Mesenchymal stem cell (in vitro differentiated cells and primary cell): ENCODE data around the gene MAP3K20.

Experiments used
- DNase-seq: peaks from one replicate; pipeline ENCODE4 v3.0.0-alpha.2; 2013
- H2AFZ ChIP-seq: one replicate; pipeline ENCODE4 v1.6.1; 2013; ENCODE audit warnings: low read depth, mild to moderate bottlenecking, control low read depth, inconsistent platforms, low read length, moderate library complexity
- H2AK5ac ChIP-seq: 2 replicates; pipeline ENCODE4 v1.6.1; 2013; ENCODE audit warnings: low read length, moderate library complexity, mild to moderate bottlenecking, inconsistent platforms; ENCODE audit not compliant: severe bottlenecking
- H2BK120ac ChIP-seq: one replicate; pipeline ENCODE4 v1.6.1; 2013; ENCODE audit warnings: low read depth, mild to moderate bottlenecking, inconsistent platforms, low read length, moderate library complexity
- H2BK12ac ChIP-seq, 2 experiments: one replicate each; pipeline ENCODE4 v1.6.1; 2013; ENCODE audit warnings: inconsistent platforms in 2 of 2, low read length in 2 of 2, mild to moderate bottlenecking in 2 of 2, moderate library complexity in 2 of 2, control low read depth in 1 of 2
- H2BK15ac ChIP-seq: one replicate; pipeline ENCODE4 v1.6.1; 2013; ENCODE audit warnings: mild to moderate bottlenecking, low read depth, inconsistent platforms; ENCODE audit not compliant: poor library complexity, severe bottlenecking
- H2BK5ac ChIP-seq: 2 replicates; pipeline ENCODE4 v1.6.1; 2013; ENCODE audit warnings: low read depth, mild to moderate bottlenecking, low read length, control low read depth, inconsistent platforms; ENCODE audit not compliant: poor library complexity, severe bottlenecking
- H3K14ac ChIP-seq, 2 experiments: one replicate each; pipeline ENCODE4 v1.6.1; 2013; ENCODE audit warnings: inconsistent platforms in 2 of 2, low read length in 2 of 2, control low read depth in 1 of 2, mild to moderate bottlenecking in 1 of 2, moderate library complexity in 1 of 2
- H3K18ac ChIP-seq, 2 experiments: one replicate each; pipeline ENCODE4 v1.6.1; 2013; ENCODE audit warnings: inconsistent platforms in 2 of 2, low read length in 2 of 2, control low read depth in 1 of 2, low read depth in 1 of 2, mild to moderate bottlenecking in 1 of 2
- H3K23ac ChIP-seq, 2 experiments: one replicate each; pipeline ENCODE4 v1.6.1; 2013; ENCODE audit warnings: inconsistent platforms in 2 of 2, low read length in 2 of 2, mild to moderate bottlenecking in 2 of 2, moderate library complexity in 2 of 2, control low read depth in 1 of 2
- H3K27ac ChIP-seq: 2 replicates; pipeline ENCODE4 v1.5.1; 2013; ENCODE audit warnings: mild to moderate bottlenecking, moderate library complexity, low read length, control low read depth, inconsistent platforms; ENCODE audit not compliant: poor library complexity, severe bottlenecking
- H3K27me3 ChIP-seq, 2 experiments: 2 replicates each; pipeline versions ENCODE4 v1.6.1 to v1.7.0; 2013; ENCODE audit warnings: low read length in 2 of 2, mild to moderate bottlenecking in 2 of 2, moderate library complexity in 2 of 2, control low read depth in 1 of 2, inconsistent platforms in 1 of 2; ENCODE audit not compliant: control insufficient read depth in 1 of 2, insufficient read depth in 1 of 2
- H3K36me3 ChIP-seq, 2 experiments: 2 replicates each; pipeline versions ENCODE4 v1.6.1 to v1.7.0; 2013; ENCODE audit warnings: low read length in 2 of 2, control low read depth in 1 of 2, inconsistent platforms in 1 of 2, low read depth in 1 of 2, mild to moderate bottlenecking in 1 of 2; ENCODE audit not compliant: insufficient read depth in 2 of 2, control insufficient read depth in 1 of 2
- H3K4ac ChIP-seq, 2 experiments: one replicate each; pipeline ENCODE4 v1.6.1; 2013; ENCODE audit warnings: inconsistent platforms in 2 of 2, low read length in 2 of 2, mild to moderate bottlenecking in 2 of 2, moderate library complexity in 2 of 2, control low read depth in 1 of 2, low read depth in 1 of 2
- H3K4me1 ChIP-seq: 2 replicates; pipeline ENCODE4 v1.6.1; 2013; ENCODE audit warnings: low read depth, low read length, control low read depth; ENCODE audit not compliant: control insufficient read depth, insufficient read depth
- H3K4me2 ChIP-seq: 2 replicates; pipeline ENCODE4 v1.6.1; 2013; ENCODE audit warnings: low read length, mild to moderate bottlenecking, inconsistent platforms; ENCODE audit not compliant: poor library complexity, severe bottlenecking
- H3K4me3 ChIP-seq, 2 experiments: 2 replicates each; pipeline versions ENCODE4 v1.5.1 to v1.7.0; 2013; ENCODE audit warnings: low read length in 2 of 2, mild to moderate bottlenecking in 2 of 2, control low read depth in 1 of 2, low read depth in 1 of 2; ENCODE audit not compliant: insufficient read depth in 1 of 2
- H3K79me1 ChIP-seq: replicated peaks from 2 replicates; pipeline ENCODE4 v1.6.1; 2013; ENCODE audit warnings: mild to moderate bottlenecking, control low read depth, low read length, inconsistent platforms; ENCODE audit not compliant: poor library complexity, severe bottlenecking
- H3K9ac ChIP-seq: 2 replicates; pipeline ENCODE4 v1.7.0; 2013; ENCODE audit warnings: mild to moderate bottlenecking, low read length, moderate library complexity
- H3K9me3 ChIP-seq: 2 replicates; pipeline ENCODE4 v1.7.0; 2013; ENCODE audit warnings: mild to moderate bottlenecking, low read length; ENCODE audit not compliant: control insufficient read depth
- H4K8ac ChIP-seq: one replicate; pipeline ENCODE4 v1.6.1; 2013; ENCODE audit warnings: inconsistent platforms, mild to moderate bottlenecking, low read length, moderate library complexity
- H4K91ac ChIP-seq: one replicate; pipeline ENCODE4 v1.6.1; 2013; ENCODE audit warnings: mild to moderate bottlenecking, low read length, inconsistent platforms
- WGBS: methylation state at CpG from one replicate; pipeline ENCODE4 v1.1.7; 2013; ENCODE audit warnings: mixed read lengths; 5-methylcytosine and 5-hydroxymethylcytosine counted together

Gene MAP3K20

DNA sequence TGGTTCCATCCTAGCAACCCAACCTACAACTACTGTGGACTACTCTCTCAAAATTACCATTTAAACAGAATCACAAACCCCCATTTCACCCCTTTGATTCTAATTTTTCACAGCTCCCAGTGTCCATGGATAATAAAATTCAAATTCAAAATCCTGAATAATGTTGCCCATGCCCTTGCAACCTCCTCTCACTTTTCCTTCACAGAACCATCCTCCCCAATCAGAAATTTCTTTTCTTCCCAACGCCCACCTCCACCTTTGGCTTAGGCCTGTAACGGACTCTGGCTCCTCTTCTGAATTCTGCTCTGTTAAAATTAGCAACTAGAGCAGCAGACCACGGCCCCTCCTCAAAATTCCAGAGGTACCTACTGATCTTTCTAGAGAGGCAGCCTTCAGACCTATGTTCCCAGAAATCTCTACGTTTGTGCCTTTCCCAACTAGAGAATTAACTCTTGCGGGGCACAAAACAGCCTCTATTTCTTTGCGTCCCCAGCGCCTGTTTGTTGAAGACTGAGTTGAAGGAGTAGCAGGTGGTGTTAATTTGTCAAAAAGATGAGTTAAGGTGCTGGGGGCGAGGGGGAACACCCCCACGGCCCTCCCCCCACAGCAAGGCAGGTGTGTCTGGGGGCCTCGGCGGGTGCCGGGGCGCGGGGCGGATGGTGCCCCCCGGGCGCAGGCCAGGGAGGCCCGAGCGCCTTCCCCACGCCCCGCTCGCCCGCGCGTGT is 428 bp upstream of the MAP3K20 start:
- peak overlapping the region; percentile 55 for H2BK120ac ChIP-seq
- peak overlapping the region; percentile 98 for H3K9ac ChIP-seq
- H3K9me3 ChIP-seq, result no peaks in the 10 kb centered on the region
- H4K8ac ChIP-seq, result peak overlapping the region; percentile 90
- peak overlapping the region in 1 of 2 experiments; percentile 4 for H3K4ac ChIP-seq
- WGBS, result 8% methylated on average over 16 of the region's 25 CpGs
- peak overlapping the region; percentile 78 for H2BK15ac ChIP-seq
- peak overlapping the region; percentile 84 to 92 for H3K4me3 ChIP-seq
- no peak overlapping the region for H2AFZ ChIP-seq
- peak overlapping the region; percentile 46 for H3K27ac ChIP-seq
- no peaks in the 10 kb centered on the region for H3K27me3 ChIP-seq
- H3K36me3 ChIP-seq, result no peaks in the 10 kb centered on the region
- peak overlapping the region in 1 of 2 experiments; percentile 51 for H2BK12ac ChIP-seq
- DNase-seq, result peak; percentile 18
- H2BK5ac ChIP-seq, result no peak overlapping the region
- peak overlapping the region; percentile 81 for H3K4me2 ChIP-seq
- peak overlapping the region in 1 of 2 experiments; percentile 41 for H3K14ac ChIP-seq
- peak overlapping the region; percentile 86 to 99 for H3K18ac ChIP-seq
- H3K4me1 ChIP-seq, result no peaks in the 10 kb centered on the region
- peaks cover 2% of the 10 kb centered on the region for H3K79me1 ChIP-seq
- no peak overlapping the region for H2AK5ac ChIP-seq
- H3K23ac ChIP-seq, result no peak overlapping the region
- peak overlapping the region; percentile 70 for H4K91ac ChIP-seq

DNA sequence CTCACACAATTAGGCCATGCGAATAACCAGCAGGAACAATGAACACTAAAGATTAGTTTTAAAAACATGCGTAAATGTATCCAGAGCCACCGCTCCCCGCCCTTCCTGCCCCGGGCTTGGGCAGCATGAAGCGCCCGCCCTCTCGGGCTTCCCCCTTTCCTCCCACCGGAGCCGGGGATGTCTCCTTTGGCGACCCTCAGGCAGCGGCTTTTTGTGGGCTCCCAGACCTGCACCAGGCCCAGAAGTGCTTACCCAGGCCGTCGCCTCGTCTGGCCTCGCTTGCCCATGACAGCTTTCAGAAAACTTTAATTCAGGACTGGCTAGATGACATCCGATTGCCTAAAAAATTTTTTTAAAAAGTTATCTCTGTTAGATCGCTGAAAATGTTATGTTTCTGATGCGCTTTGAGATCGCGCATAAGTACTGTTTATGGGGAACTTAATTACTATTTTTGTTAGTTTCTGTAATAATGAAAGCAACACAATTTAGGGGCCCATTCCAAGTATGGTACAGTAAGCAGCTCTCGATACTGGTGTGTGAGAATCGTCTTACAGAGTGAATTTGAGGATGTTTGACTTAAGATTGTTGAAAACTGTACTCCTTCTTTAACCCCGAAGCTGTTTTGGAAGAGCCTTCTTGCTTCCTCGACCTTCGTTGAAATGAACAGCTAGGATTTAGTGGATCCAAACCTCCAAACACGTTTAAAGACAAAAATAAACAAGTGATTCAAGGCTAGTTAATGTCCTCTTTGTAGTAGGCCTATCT is 1.1 kb downstream of the MAP3K20 start:
- H3K36me3 ChIP-seq, result peaks cover 0 to 3% of the 10 kb centered on the region in 2 experiments
- no peak overlapping the region for H4K91ac ChIP-seq
- peak overlapping the region; percentile 86 for H2BK15ac ChIP-seq
- H3K9me3 ChIP-seq, result no peaks in the 10 kb centered on the region
- H2BK120ac ChIP-seq, result peak overlapping the region; percentile 90
- peak overlapping the region; percentile 91 for H3K27ac ChIP-seq
- H2BK12ac ChIP-seq, result peak overlapping the region in 1 of 2 experiments; percentile 72
- peak; percentile 73 for DNase-seq
- H2AK5ac ChIP-seq, result no peak overlapping the region
- H3K4ac ChIP-seq, result peak overlapping the region in 1 of 2 experiments; percentile 73
- no peak overlapping the region for H3K14ac ChIP-seq
- H4K8ac ChIP-seq, result peak overlapping the region; percentile 90
- peak overlapping the region; percentile 98 for H3K9ac ChIP-seq
- H3K23ac ChIP-seq, result peak overlapping the region; percentile 46 to 97
- peak overlapping the region; percentile 86 to 99 for H3K18ac ChIP-seq
- H3K4me3 ChIP-seq, result peak overlapping the region; percentile 84 to 92
- H2AFZ ChIP-seq, result peak overlapping the region; percentile 95
- H3K79me1 ChIP-seq, result peaks cover 8% of the 10 kb centered on the region
- peak overlapping the region; percentile 70 for H3K4me2 ChIP-seq
- H2BK5ac ChIP-seq, result peak overlapping the region; percentile 93
- H3K4me1 ChIP-seq, result no peaks in the 10 kb centered on the region
- no peaks in the 10 kb centered on the region for H3K27me3 ChIP-seq
- WGBS, result 4% methylated on average over 26 of the region's 27 CpGs

DNA sequence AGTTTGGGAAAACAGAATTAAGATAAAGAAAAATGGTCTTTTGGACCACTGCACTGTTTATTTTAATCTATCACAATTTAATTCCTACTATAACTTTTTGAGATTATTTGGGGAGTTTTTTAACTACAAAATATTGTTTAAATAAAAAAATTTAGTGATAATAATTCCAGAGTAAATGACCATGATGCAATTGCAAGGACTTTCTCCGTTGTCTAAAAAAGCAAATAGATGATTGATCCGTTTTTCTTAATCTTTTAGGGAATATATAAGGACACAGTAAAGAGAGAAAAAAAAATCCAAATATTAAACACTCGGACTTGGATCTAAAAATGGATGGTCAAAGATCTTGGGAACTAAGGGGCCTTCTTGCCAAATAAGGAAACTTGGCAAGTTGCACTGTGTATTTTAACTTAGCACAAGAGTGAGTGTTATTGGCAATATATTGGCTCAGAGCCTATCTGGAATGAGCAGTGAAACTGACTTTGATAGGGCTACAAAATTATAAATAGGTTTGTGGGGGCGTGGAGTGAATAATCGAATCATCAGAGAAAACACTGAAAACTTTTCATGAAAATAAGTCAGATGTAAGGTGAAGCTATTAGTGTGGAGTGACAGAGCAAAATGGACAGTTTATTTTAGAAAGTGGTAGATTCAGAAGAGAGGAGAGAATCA is 2.0 kb downstream of the MAP3K20 start:
- Histone ChIP-seq H2BK5ac (no peak overlapping the region), H3K27ac (peak overlapping the region; percentile 12), H3K4me1 (no peaks in the 10 kb centered on the region), H3K36me3 (peaks cover 4% of the 10 kb centered on the region in 2 experiments), H3K4me2 (peak overlapping the region; percentile 27), H2AFZ (no peak overlapping the region), H3K4me3 (peak overlapping the region in 1 of 2 experiments; percentile 84), H2BK15ac (no peak overlapping the region), H3K9me3 (no peaks in the 10 kb centered on the region), H4K91ac (no peak overlapping the region), H3K18ac (no peak overlapping the region), H2BK12ac (no peak overlapping the region), H2AK5ac (no peak overlapping the region), H4K8ac (no peak overlapping the region), H3K9ac (peak overlapping the region; percentile 98), H3K14ac (no peak overlapping the region), H3K23ac (no peak overlapping the region), H2BK120ac (no peak overlapping the region), H3K79me1 (peaks cover 13% of the 10 kb centered on the region), H3K4ac (no peak overlapping the region), H3K27me3 (no peaks in the 10 kb centered on the region)
- peak; percentile 36 for DNase-seq
- 77% methylated on average over 3 of the region's 5 CpGs for WGBS
